Measurements from ENCODE around the gene ZBTB25. TPM values are rescaled to one million over a fixed set of nuclear protein-coding genes. Genes with fewer than 3 reads are reported as not detected.
A peak's percentile ranks its signal among the peaks of the same experiment; 100 is the strongest.

Gene ZBTB25
- total RNA-seq, 4 donors from 2014 or later = 6.9 to 13.7 (median 10.4) TPM

DNA sequence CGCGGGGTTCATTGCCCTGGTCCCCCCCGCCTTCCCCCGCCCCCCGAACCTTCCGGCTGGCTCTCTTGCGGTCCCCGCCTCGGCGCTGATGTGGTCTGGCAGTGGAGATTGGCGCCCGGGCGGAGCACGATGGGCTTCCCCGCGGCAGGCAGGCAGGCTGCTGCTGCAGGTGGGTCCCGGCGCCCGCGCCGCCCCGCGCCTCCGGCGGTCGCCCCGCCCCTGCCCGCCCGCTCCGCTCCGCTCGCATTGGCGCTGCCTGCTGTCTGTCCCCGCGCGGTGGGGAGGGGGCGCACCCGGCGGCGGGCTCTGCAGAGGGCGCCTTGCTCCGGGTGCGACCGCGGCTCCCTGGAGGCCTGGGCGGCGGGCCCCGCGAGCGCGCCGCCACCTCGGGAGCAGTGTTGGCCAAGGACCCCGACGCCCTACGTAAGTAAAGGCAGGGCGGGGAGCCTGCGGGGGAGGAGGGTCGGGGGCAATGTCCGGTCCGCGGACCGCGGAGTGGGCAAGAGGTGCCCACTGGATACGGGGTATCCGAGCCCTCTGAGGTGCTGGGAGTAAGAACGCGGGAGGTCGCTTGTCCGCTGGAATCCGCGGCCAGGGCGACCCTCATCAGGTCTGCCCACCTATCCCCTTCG is 38.3 kb downstream of the ZBTB25 start, which contains the start of gene AKAP5:
Gene AKAP5 (plus strand): TSS at position 309 of the 632 bp plus-strand sequence. CDS start 2,896 bp downstream, outside the sequence.
- Histone ChIP-seq H3K9me3 (no peaks in the 10 kb centered on the region), H3K4me1 (peaks cover 6 to 13% of the 10 kb centered on the region in 2 donors), H3K36me3 (no peaks in the 10 kb centered on the region), H3K27ac (peak within 1 kb of the TSS in 3 of 4 donors; percentile 27 to 40 (median 35)), H3K27me3 (no peaks in the 10 kb centered on the region), H3K4me3 (peak within 1 kb of the TSS; percentile 56 to 84 (median 76))
- intact Hi-C loops (cut with DNase I; ENCODE audit: low total_unique reads) = loop anchor here (2.0 kb wide), 1 partner anchor 45 kb away; no protein-coding TSS in a partner anchor
- TF ChIP-seq, protein P1, sequence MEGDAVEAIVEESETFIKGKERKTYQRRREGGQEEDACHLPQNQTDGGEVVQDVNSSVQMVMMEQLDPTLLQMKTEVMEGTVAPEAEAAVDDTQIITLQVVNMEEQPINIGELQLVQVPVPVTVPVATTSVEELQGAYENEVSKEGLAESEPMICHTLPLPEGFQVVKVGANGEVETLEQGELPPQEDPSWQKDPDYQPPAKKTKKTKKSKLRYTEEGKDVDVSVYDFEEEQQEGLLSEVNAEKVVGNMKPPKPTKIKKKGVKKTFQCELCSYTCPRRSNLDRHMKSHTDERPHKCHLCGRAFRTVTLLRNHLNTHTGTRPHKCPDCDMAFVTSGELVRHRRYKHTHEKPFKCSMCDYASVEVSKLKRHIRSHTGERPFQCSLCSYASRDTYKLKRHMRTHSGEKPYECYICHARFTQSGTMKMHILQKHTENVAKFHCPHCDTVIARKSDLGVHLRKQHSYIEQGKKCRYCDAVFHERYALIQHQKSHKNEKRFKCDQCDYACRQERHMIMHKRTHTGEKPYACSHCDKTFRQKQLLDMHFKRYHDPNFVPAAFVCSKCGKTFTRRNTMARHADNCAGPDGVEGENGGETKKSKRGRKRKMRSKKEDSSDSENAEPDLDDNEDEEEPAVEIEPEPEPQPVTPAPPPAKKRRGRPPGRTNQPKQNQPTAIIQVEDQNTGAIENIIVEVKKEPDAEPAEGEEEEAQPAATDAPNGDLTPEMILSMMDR (IDR thresholded peaks at IDR 0.05 in 4 of 5, conservative IDR thresholded peaks at IDR 0.05 in 1 of 5) = no peak
- TF ChIP-seq POLR2A (IDR thresholded peaks at IDR 0.05) = no peak
- ATAC-seq (peak; percentile 52 to 65), DNase-seq (peak in 1 of 2 donors; percentile 3)
- in situ Hi-C loops (cut with MboI; ENCODE audit: low sequenced_read_pairs in 4 of 4) = no loop called here

DNA sequence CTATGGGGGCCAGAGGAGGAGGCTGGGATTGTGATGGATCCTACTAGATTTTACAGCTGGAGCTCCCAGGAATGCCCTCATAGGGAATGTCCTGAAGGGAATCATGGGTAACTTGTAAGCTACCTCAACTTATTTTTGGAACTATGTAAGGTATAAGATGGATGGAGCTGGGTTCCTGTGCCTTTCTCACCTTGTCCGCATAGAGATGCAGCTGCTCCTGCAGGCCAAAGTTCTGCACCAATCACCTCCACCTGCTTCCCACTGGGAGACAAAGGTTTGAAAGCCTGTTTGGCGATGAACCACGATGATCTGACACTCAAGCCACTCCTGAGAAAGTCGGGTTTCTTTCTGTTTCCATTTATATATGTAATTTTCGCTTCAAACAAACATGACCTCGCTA is 39.0 kb downstream of the ZBTB25 start:
- intact Hi-C loops (cut with DNase I; ENCODE audit: low total_unique reads) = loop anchor here (2.0 kb wide), 1 partner anchor 46 kb away; no protein-coding TSS in a partner anchor
- in situ Hi-C loops (cut with MboI; ENCODE audit: low sequenced_read_pairs in 4 of 4) = no loop called here
- no peaks in the 10 kb centered on the region for H3K36me3 ChIP-seq
- TF ChIP-seq, protein P1 (IDR thresholded peaks at IDR 0.05 in 4 of 5, conservative IDR thresholded peaks at IDR 0.05 in 1 of 5) = no peak
- no peak for TF ChIP-seq POLR2A (IDR thresholded peaks at IDR 0.05)
- H3K9me3 ChIP-seq = no peaks in the 10 kb centered on the region
- DNase-seq (no peak), ATAC-seq (no peak)
- H3K4me3 ChIP-seq = peak overlapping the region; percentile 56 to 84 (median 76)
- peaks cover 6 to 13% of the 10 kb centered on the region in 2 donors for H3K4me1 ChIP-seq
- no peaks in the 10 kb centered on the region for H3K27me3 ChIP-seq
- H3K27ac ChIP-seq = no peak overlapping the region

DNA sequence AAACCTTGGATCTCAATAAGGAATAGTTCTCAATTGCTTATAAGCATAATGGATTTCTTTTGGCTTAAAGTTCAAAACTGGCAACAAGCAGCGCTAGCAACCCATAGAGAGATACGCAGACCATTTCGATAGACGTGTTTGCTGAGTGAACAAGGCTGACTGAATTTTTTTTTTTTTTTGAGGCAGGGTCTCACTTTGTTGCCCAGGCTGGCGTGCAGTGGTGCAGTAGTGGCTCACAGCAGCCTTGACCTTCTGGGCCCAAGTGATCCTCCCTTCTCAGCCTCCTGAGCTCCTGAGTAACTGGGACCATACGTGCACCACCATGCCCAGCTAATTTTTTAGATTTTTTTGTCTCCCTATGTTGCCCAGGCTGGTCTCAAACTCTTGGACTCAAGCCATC is 39.8 kb downstream of the ZBTB25 start:
- in situ Hi-C loops (cut with MboI; ENCODE audit: low sequenced_read_pairs in 4 of 4) = no loop called here
- Histone ChIP-seq H3K36me3 (no peaks in the 10 kb centered on the region), H3K27ac (no peak overlapping the region), H3K9me3 (no peaks in the 10 kb centered on the region), H3K4me1 (peaks cover 6 to 13% of the 10 kb centered on the region in 2 donors), H3K4me3 (no peak overlapping the region), H3K27me3 (no peaks in the 10 kb centered on the region)
- ATAC-seq = no peak
- no peak for DNase-seq
- intact Hi-C loops (cut with DNase I; ENCODE audit: low total_unique reads) = loop anchor here (2.0 kb wide), 1 partner anchor 47 kb away; no protein-coding TSS in a partner anchor
- no peak for TF ChIP-seq POLR2A (IDR thresholded peaks at IDR 0.05)
- TF ChIP-seq, protein P1 (IDR thresholded peaks at IDR 0.05 in 4 of 5, conservative IDR thresholded peaks at IDR 0.05 in 1 of 5) = no peak

DNA sequence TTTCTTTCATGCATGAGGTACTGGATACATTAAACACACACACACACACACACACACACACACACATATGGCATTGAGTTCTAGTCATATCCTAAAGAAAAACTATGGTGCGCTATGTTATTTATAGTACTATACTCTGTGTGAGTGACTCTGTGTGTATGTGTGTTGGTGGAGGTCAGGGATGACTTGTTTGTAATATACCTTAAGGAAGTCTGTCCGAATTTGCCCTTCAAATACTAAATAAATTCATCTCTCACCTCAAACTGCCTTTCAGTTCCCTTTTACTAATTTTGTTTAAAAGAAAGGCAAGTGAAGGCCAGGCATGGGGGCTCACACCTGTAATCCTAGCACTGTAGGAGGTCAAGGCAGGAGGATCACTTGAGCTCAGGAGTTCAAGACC is 40.4 kb downstream of the ZBTB25 start:
- ATAC-seq = no peak
- in situ Hi-C loops (cut with MboI; ENCODE audit: low sequenced_read_pairs in 4 of 4) = no loop called here

More for the DNA sequence above, 40.4 kb downstream of the ZBTB25 start:
- TF ChIP-seq POLR2A (IDR thresholded peaks at IDR 0.05) = no peak
- TF ChIP-seq, protein P1 (IDR thresholded peaks at IDR 0.05 in 4 of 5, conservative IDR thresholded peaks at IDR 0.05 in 1 of 5) = no peak
- Histone ChIP-seq H3K27me3 (no peaks in the 10 kb centered on the region), H3K9me3 (no peaks in the 10 kb centered on the region), H3K27ac (no peak overlapping the region), H3K4me1 (peaks cover 6 to 13% of the 10 kb centered on the region in 2 donors), H3K4me3 (no peak overlapping the region), H3K36me3 (peaks cover 0 to 3% of the 10 kb centered on the region in 2 donors)
- DNase-seq = no peak
- intact Hi-C loops (cut with DNase I; ENCODE audit: low total_unique reads) = no loop called here
